CD4-positive, alpha-beta T cell treated with Interleukin-4 for 4 hours (primary cell): Measurements from ENCODE around the gene FBXO10.
"Not testable (repeated sequence)": the region's sequence is repeated elsewhere in the genome, so short reads cannot be mapped to it uniquely, and the experiment has no call there.

ENCODE experiments used
- DNase-seq: peaks from one replicate; pipeline ENCODE4 v3.0.0-alpha.2; 2020

The FBXO10 gene

GRCh38 chr9:37509536-37509935, 66.6 kb downstream of the FBXO10 start:
- no peak for DNase-seq

GRCh38 chr9:37508834-37509206, 67.4 kb downstream of the FBXO10 start:
- DNase-seq = peak; percentile 4

- DNase-seq = no peak
Measured at GRCh38 chr9:37508135-37508833, 67.9 kb downstream of the FBXO10 start.

GRCh38 chr9:37507566-37508134, 68.5 kb downstream of the FBXO10 start:
- DNase-seq = no peak

- no peak for DNase-seq
Measured at GRCh38 chr9:37504605-37505004, 71.6 kb downstream of the FBXO10 start.

GRCh38 chr9:37503736-37504135, 72.4 kb downstream of the FBXO10 start:
- DNase-seq = peak; percentile 62

GRCh38 chr9:37501957-37502596, 74.1 kb downstream of the FBXO10 start:
- DNase-seq = no peak

GRCh38 chr9:37499297-37499696, 76.9 kb downstream of the FBXO10 start:
- no peak for DNase-seq

GRCh38 chr9:37498457-37498856, 77.7 kb downstream of the FBXO10 start:
- DNase-seq = no peak

GRCh38 chr9:37497320-37497719, 78.9 kb downstream of the FBXO10 start:
- no peak for DNase-seq

GRCh38 chr9:37496020-37496419, 80.2 kb downstream of the FBXO10 start:
- DNase-seq = no peak

GRCh38 chr9:37495571-37495970, 80.6 kb downstream of the FBXO10 start:
- DNase-seq = no peak

GRCh38 chr9:37491939-37492338, 84.2 kb downstream of the FBXO10 start:
- DNase-seq = no peak

GRCh38 chr9:37486616-37487548, 89.3 kb downstream of the FBXO10 start:
- no peak for DNase-seq

GRCh38 chr9:37486256-37486615, 89.9 kb downstream of the FBXO10 start:
- no peak for DNase-seq

GRCh38 chr9:37485389-37486255, 90.6 kb downstream of the FBXO10 start, which contains the start of gene POLR1E:
TSS of gene POLR1E (plus strand) at chr9:37485948. CDS start at chr9:37486048, 100 bp downstream.
- DNase-seq = peak; percentile 95

GRCh38 chr9:37480759-37481158, 95.4 kb downstream of the FBXO10 start:
- DNase-seq = no peak

GRCh38 chr9:37477987-37478619, 98.1 kb downstream of the FBXO10 start:
- DNase-seq = not testable (repeated sequence)

- DNase-seq = not testable (repeated sequence)
Measured at GRCh38 chr9:37477443-37477842, 98.7 kb downstream of the FBXO10 start.

GRCh38 chr9:37476930-37477329, 99.2 kb downstream of the FBXO10 start:
- DNase-seq = no peak

GRCh38 chr9:37474438-37474837, 101.7 kb downstream of the FBXO10 start:
- DNase-seq = no peak

GRCh38 chr9:37473982-37474381, 102.2 kb downstream of the FBXO10 start:
- DNase-seq = not testable (repeated sequence)
